Chondrocyte (in vitro differentiated cells): ENCODE measurements around the gene RGS6. TPM values are rescaled to one million over a fixed set of nuclear protein-coding genes. Genes with fewer than 3 reads are reported as not detected.

ENCODE experiments used
- DNase-seq: peaks from one replicate; pipeline ENCODE4 v3.0.0; 2021; ENCODE audit warnings: mixed read lengths, low spot score
- H3K27ac Mint-ChIP-seq: one replicate; pipeline ENCODE4 v1.8.0; 2021; ENCODE audit warnings: mild to moderate bottlenecking, moderate library complexity, mixed read lengths; ENCODE audit not compliant: unreplicated experiment
- H3K27me3 Mint-ChIP-seq: 2 replicates; pipeline ENCODE4 v1.8.0; 2021; ENCODE audit warnings: low read depth, mixed read lengths
- H3K36me3 Mint-ChIP-seq: 2 replicates; pipeline ENCODE4 v1.8.0; 2021; ENCODE audit warnings: low read depth, mixed read lengths
- H3K4me1 Mint-ChIP-seq: 2 replicates; pipeline ENCODE4 v1.8.0; 2021; ENCODE audit warnings: low read depth, mild to moderate bottlenecking, mixed read lengths
- H3K4me3 Mint-ChIP-seq: one replicate; pipeline ENCODE4 v1.8.0; 2021; ENCODE audit warnings: mild to moderate bottlenecking, moderate library complexity, mixed read lengths; ENCODE audit not compliant: unreplicated experiment
- H3K9me3 Mint-ChIP-seq: 2 replicates; pipeline ENCODE4 v1.8.0; 2021; ENCODE audit warnings: low read depth, mixed read lengths
- total RNA-seq: library from RNA; stranded (reverse); gene quantifications from 3 replicates; pipeline ENCODE4 v1.2.1, GENCODE V29; 2021
- TF ChIP-seq, protein P1 (sequence below): fragments of 200-600 bp; sonication (generic); IDR thresholded peaks from 2 replicates; pipeline ENCODE4 v1.5.0; 2021; ENCODE audit warnings: antibody characterized with exemption, mild to moderate bottlenecking, moderate library complexity

RGS6 gene
- total RNA-seq, 1 donor from 2014 or later = 0.12 TPM

DNA sequence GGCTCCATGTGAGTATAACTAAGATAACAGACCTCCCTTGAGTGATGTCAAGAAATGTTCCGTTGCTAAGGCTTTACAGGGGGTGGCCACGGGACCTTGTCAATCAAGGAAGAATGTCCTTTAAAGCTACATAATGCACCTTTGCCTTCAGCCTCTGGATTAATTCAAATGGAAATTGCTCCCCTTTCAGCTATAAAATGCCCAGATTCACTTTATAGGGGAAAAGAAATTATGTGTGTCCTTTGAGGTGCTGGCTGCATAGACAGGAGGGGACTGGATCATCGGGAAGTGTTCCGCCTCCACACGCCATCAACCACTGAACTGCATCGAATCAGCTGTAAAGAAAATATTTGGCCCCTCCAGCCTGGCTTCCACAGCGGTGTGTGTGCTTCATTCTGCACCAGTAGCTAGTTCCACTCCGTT is 546.3 kb downstream of the RGS6 start:
- DNase-seq = no peak
- H3K27me3 Mint-ChIP-seq = peaks cover 15% of the 10 kb centered on the region
- peaks cover 1% of the 10 kb centered on the region for H3K36me3 Mint-ChIP-seq
- TF ChIP-seq, protein P1, sequence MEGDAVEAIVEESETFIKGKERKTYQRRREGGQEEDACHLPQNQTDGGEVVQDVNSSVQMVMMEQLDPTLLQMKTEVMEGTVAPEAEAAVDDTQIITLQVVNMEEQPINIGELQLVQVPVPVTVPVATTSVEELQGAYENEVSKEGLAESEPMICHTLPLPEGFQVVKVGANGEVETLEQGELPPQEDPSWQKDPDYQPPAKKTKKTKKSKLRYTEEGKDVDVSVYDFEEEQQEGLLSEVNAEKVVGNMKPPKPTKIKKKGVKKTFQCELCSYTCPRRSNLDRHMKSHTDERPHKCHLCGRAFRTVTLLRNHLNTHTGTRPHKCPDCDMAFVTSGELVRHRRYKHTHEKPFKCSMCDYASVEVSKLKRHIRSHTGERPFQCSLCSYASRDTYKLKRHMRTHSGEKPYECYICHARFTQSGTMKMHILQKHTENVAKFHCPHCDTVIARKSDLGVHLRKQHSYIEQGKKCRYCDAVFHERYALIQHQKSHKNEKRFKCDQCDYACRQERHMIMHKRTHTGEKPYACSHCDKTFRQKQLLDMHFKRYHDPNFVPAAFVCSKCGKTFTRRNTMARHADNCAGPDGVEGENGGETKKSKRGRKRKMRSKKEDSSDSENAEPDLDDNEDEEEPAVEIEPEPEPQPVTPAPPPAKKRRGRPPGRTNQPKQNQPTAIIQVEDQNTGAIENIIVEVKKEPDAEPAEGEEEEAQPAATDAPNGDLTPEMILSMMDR = no peak
- no peak overlapping the region for H3K4me3 Mint-ChIP-seq
- H3K9me3 Mint-ChIP-seq = peaks cover 7% of the 10 kb centered on the region
- no peak overlapping the region for H3K27ac Mint-ChIP-seq
- peaks cover 20% of the 10 kb centered on the region for H3K4me1 Mint-ChIP-seq

DNA sequence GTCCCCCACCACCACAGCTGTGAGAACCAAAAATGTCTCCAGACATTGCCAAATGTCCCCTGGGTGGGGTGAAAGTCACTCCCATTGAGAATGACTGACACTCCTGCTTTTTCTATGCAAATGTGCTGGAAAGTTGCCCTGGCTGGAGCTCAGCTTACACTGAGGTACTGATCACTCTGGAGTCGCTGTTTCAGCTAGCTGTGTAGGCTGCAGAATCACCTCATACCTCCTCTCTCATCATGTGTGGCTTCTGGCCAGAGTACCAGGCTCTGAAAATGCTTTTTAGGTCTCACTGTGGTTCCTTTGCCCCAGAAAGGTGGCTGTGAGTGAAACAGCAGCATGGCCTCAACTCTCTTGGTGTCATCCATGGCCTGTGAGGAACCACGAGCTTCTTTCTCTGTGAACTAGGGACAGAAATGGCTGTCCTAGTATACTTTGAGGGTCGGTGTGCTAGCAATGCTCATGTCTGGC is 547.3 kb downstream of the RGS6 start:
- TF ChIP-seq, protein P1 = no peak
- H3K36me3 Mint-ChIP-seq = peaks cover 1% of the 10 kb centered on the region

GRCh38 chr14:72480464-72481243 is 548.4 kb downstream of the RGS6 start:
- H3K36me3 Mint-ChIP-seq = peaks cover 1% of the 10 kb centered on the region
- H3K4me1 Mint-ChIP-seq = peaks cover 20% of the 10 kb centered on the region
- peaks cover 7% of the 10 kb centered on the region for H3K9me3 Mint-ChIP-seq
- H3K4me3 Mint-ChIP-seq = no peak overlapping the region
- DNase-seq = no peak
- H3K27me3 Mint-ChIP-seq = peaks cover 21% of the 10 kb centered on the region
- H3K27ac Mint-ChIP-seq = no peak overlapping the region
- TF ChIP-seq, protein P1 = no peak

More for the DNA sequence above, 547.3 kb downstream of the RGS6 start:
- Mint-ChIP-seq H3K4me1 (peaks cover 20% of the 10 kb centered on the region), H3K27me3 (peaks cover 19% of the 10 kb centered on the region), H3K27ac (no peak overlapping the region), H3K9me3 (peaks cover 7% of the 10 kb centered on the region), H3K4me3 (no peak overlapping the region)
- no peak for DNase-seq

GRCh38 chr14:72483311-72483710 is 551.1 kb downstream of the RGS6 start:
- Mint-ChIP-seq H3K27me3 (peaks cover 23% of the 10 kb centered on the region), H3K9me3 (peaks cover 17% of the 10 kb centered on the region), H3K4me1 (peaks cover 7% of the 10 kb centered on the region), H3K36me3 (peaks cover 1% of the 10 kb centered on the region), H3K4me3 (no peak overlapping the region), H3K27ac (no peak overlapping the region)
- TF ChIP-seq, protein P1 = no peak
- DNase-seq = no peak

GRCh38 chr14:72485695-72486094 is 553.5 kb downstream of the RGS6 start:
- TF ChIP-seq, protein P1 = no peak
- Mint-ChIP-seq H3K36me3 (peaks cover 3% of the 10 kb centered on the region), H3K9me3 (peaks cover 29% of the 10 kb centered on the region), H3K4me1 (no peaks in the 10 kb centered on the region), H3K4me3 (no peak overlapping the region), H3K27me3 (peaks cover 31% of the 10 kb centered on the region), H3K27ac (no peak overlapping the region)
- DNase-seq = no peak
